ENCODE data around the gene OR52N5.

- TF ChIP-seq EZH2 (IDR thresholded peaks at IDR 0.05; ENCODE audit: borderline replicate concordance), result no peak
- no peak for TF ChIP-seq CTCF (IDR thresholded peaks at IDR 0.05; ENCODE audit: poor library complexity)
- TF ChIP-seq EZH2phosphoT487 (IDR thresholded peaks at IDR 0.05; ENCODE audit: low read depth, severe bottlenecking, unreplicated experiment), result no peak
Measured at GRCh38 chr11:5791165-5791564, 8.0 kb upstream of the OR52N5 start, which contains the start of gene OR52N1.
